A549 (cell line): ENCODE measurements around the gene ACTRT2. TPM values are rescaled to one million over a fixed set of nuclear protein-coding genes. Genes with fewer than 3 reads are reported as not detected.

Source experiments
- ATAC-seq, 2 experiments: fragments of 200-7000 bp in 1 of 2; fragments of >200 bp in 1 of 2; cut with Nextera tagmentation in 1 of 2; cut with Tn5 transposase in 1 of 2; 3 replicates each; pipeline versions ENCODE4 v1.8.0 to v1.9.1; 2018 to 2020; ENCODE audit warnings: mild to moderate bottlenecking in 1 of 2, moderate library complexity in 1 of 2
- CTCF ChIA-PET: fragments of 300-600 bp; sonication (Branson Sonifier 250); formaldehyde crosslinking; extraction: SDS; loops from one replicate; lab custom pipeline; 2021; ENCODE audit warnings: antibody characterized with exemption, inconsistent platforms; lab: Yijun Ruan, JAX
- POLR2A ChIA-PET: fragments of 350-600 bp; formaldehyde crosslinking; extraction: SDS; loops from one replicate; lab custom pipeline; 2021; ENCODE audit warnings: antibody characterized with exemption, inconsistent platforms; lab: Yijun Ruan, JAX
- DNase-seq, 2 experiments: peaks; one replicate each; pipeline versions ENCODE4 v3.0.0 to v3.0.0-alpha.2; 2011 to 2016; ENCODE audit warnings: low read depth in 1 of 2, low spot score in 1 of 2
- FAIRE-seq: peaks from 2 replicates; lab custom pipeline; 2011; peaks lifted over from hg19 to GRCh38; lab: Jason Lieb, UNC
- H3K27ac ChIP-seq, 2 experiments: fragments of >200 bp; sonication (Bioruptor Twin); formaldehyde crosslinking; 3 replicates each; pipeline ENCODE4 v1.5.1; 2016 to 2017
- H3K4me1 ChIP-seq: fragments of >200 bp; sonication (Bioruptor Twin); formaldehyde crosslinking; 3 replicates; pipeline ENCODE4 v1.6.1; 2016
- H3K4me2 ChIP-seq: fragments of >200 bp; sonication (Bioruptor Twin); formaldehyde crosslinking; 3 replicates; pipeline ENCODE4 v1.6.1; 2016
- H3K4me3 ChIP-seq: fragments of >200 bp; sonication (Bioruptor Twin); formaldehyde crosslinking; 3 replicates; pipeline ENCODE4 v1.5.1; 2016
- H3K9me3 ChIP-seq: fragments of >200 bp; sonication (Bioruptor Twin); formaldehyde crosslinking; 3 replicates; pipeline ENCODE4 v1.6.1; 2016
- BHLHE40 ChIP-seq: IDR thresholded peaks from 2 replicates; pipeline ENCODE4 v1.6.1; 2012; ENCODE audit warnings: low read depth, low read length, inconsistent platforms
- CBX8 ChIP-seq: fragments of 200-600 bp; sonication (generic); IDR thresholded peaks from 2 replicates; pipeline ENCODE4 v1.6.1; 2016
- CHD2 ChIP-seq: fragments of 150-350 bp; IDR thresholded peaks from 2 replicates; pipeline ENCODE4 v1.6.1; 2014; ENCODE audit warnings: low read length; ENCODE audit not compliant: partially characterized antibody
- CTCF ChIP-seq: fragments of >200 bp; sonication (Bioruptor Twin); formaldehyde crosslinking; IDR thresholded peaks from 3 replicates; pipeline ENCODE4 v1.5.1; 2016
- EHMT2 ChIP-seq: fragments of 200-600 bp; sonication (generic); IDR thresholded peaks from 2 replicates; pipeline ENCODE4 v1.6.1; 2016; ENCODE audit warnings: antibody characterized with exemption, low read depth, mild to moderate bottlenecking, moderate library complexity
- FOSB ChIP-seq: fragments of 250-450 bp; sonication (Bioruptor Pico); IDR thresholded peaks from 2 replicates; pipeline ENCODE4 v1.5.0; 2020; ENCODE audit warnings: mild to moderate bottlenecking, moderate library complexity
- FOSL2 ChIP-seq, 2 experiments: fragments of 450-650 bp in 1 of 2; fragments of >200 bp in 1 of 2; sonication (Bioruptor Twin) in 1 of 2; formaldehyde crosslinking; IDR thresholded peaks; 2 replicates each; pipeline versions ENCODE4 v1.5.0 to v1.6.1; 2016 to 2020; ENCODE audit warnings: mild to moderate bottlenecking in 1 of 2, moderate library complexity in 1 of 2
- GATA3 ChIP-seq: IDR thresholded peaks from 2 replicates; pipeline ENCODE4 v1.6.1; 2012; ENCODE audit warnings: borderline replicate concordance
- HEYL ChIP-seq: fragments of 250-450 bp; sonication (Bioruptor Pico); IDR thresholded peaks from 2 replicates; pipeline ENCODE4 v1.8.0; 2021; ENCODE audit warnings: mild to moderate bottlenecking, moderate library complexity
- HOXB13 ChIP-seq: fragments of 250-450 bp; sonication (Bioruptor Pico); IDR thresholded peaks from 2 replicates; pipeline ENCODE4 v1.5.0; 2020; ENCODE audit warnings: low read depth, mild to moderate bottlenecking, moderate library complexity
- MAFK ChIP-seq: fragments of 450-650 bp; IDR thresholded peaks from 2 replicates; pipeline ENCODE4 v1.6.1; 2014; ENCODE audit not compliant: partially characterized antibody
- MAZ ChIP-seq: fragments of 150-350 bp; IDR thresholded peaks from 2 replicates; pipeline ENCODE4 v1.6.1; 2014; ENCODE audit warnings: antibody characterized with exemption, low read depth, low read length, borderline replicate concordance
- NPAS2 ChIP-seq: fragments of 250-450 bp; sonication (Bioruptor Pico); IDR thresholded peaks from 2 replicates; pipeline ENCODE4 v1.8.0; 2022; ENCODE audit warnings: mild to moderate bottlenecking, moderate library complexity, borderline replicate concordance
- POLR2A ChIP-seq: IDR thresholded peaks from 2 replicates; pipeline ENCODE4 v1.6.1; 2012; ENCODE audit warnings: mild to moderate bottlenecking, low read length
- RCOR1 ChIP-seq: fragments of 150-350 bp; IDR thresholded peaks from 2 replicates; pipeline ENCODE4 v1.6.1; 2014; ENCODE audit warnings: antibody characterized with exemption, low read length, low read depth
- SREBF2 ChIP-seq: fragments of 450-650 bp; IDR thresholded peaks from 2 replicates; pipeline ENCODE4 v1.6.1; 2014; ENCODE audit warnings: mild to moderate bottlenecking, moderate library complexity
- TFCP2L1 ChIP-seq: fragments of 250-450 bp; sonication (Bioruptor Pico); IDR thresholded peaks from 2 replicates; pipeline ENCODE4 v1.5.0; 2021; ENCODE audit warnings: mild to moderate bottlenecking
- WGBS: methylation state at CpG from one replicate; pipeline ENCODE4 v1.1.6; 2017; ENCODE audit errors: missing lambda C conversion rate; 5-methylcytosine and 5-hydroxymethylcytosine counted together
- polyA plus RNA-seq, 4 experiments: library from polyadenylated mRNA; depleted of rRNA in 3 of 4; stranded (reverse); fragments of >200 nt; fragmentation: RNase III in 1 of 4; extraction: RNeasy Plus Mini Kit Qiagen cat#74134 plus additional on column Dnase treatment in 1 of 4; gene quantifications; 2 replicates in 3 of 4; 3 replicates in 1 of 4; pipeline ENCODE4 v1.2.3, GENCODE V29; 2011 to 2017
- TF ChIP-seq, protein P1 (sequence below): fragments of 200-600 bp; sonication (generic); IDR thresholded peaks from 2 replicates; pipeline ENCODE4 v1.6.1; 2016; ENCODE audit warnings: antibody characterized with exemption, mild to moderate bottlenecking, moderate library complexity
- TF ChIP-seq, protein P2 (sequence below): IDR thresholded peaks from 2 replicates; pipeline ENCODE4 v1.6.1; 2012

Gene ACTRT2
- polyA plus RNA-seq, 2 of the 4 experiments (the other 2 are of a cell fraction) = not detected

- 3% methylated on average over 6 of the region's 28 CpGs for WGBS
- POLR2A ChIA-PET = no interaction called here
Observed at GRCh38 chr1:3021801-3022401, 634 bp downstream of the ACTRT2 start.

GRCh38 chr1:3022511-3022973, 1.3 kb downstream of the ACTRT2 start:
- H3K4me1 ChIP-seq = no peaks in the 10 kb centered on the region
- H3K9me3 ChIP-seq = no peaks in the 10 kb centered on the region
- no peak overlapping the region for H3K4me3 ChIP-seq
- no peak overlapping the region for H3K27ac ChIP-seq
- CTCF ChIA-PET = interaction anchor here (1.5 to 1.6 kb wide), 2 partner anchors 9 to 11 kb away, joined by 4 to 6 read pairs; no protein-coding TSS in a partner anchor
- FAIRE-seq (no peak), ATAC-seq (no peak)
- POLR2A ChIA-PET = no interaction called here
- WGBS = 41% methylated on average over 5 of the region's 18 CpGs
- TF ChIP-seq CTCF (no peak), FOSL2 (IDR thresholded peaks at IDR 0.05) (no peak), FOSL2 (CRISPR knock-in tag; IDR thresholded peaks at IDR 0.05) (no peak), GATA3 (no peak), BHLHE40 (no peak), RCOR1 (no peak), MAZ (no peak), SREBF2 (no peak), CBX8 (no peak), EHMT2 (no peak), POLR2A (no peak), HEYL (no peak), CHD2 (no peak), NPAS2 (CRISPR knock-in tag) (no peak)
- TF ChIP-seq, protein P1, sequence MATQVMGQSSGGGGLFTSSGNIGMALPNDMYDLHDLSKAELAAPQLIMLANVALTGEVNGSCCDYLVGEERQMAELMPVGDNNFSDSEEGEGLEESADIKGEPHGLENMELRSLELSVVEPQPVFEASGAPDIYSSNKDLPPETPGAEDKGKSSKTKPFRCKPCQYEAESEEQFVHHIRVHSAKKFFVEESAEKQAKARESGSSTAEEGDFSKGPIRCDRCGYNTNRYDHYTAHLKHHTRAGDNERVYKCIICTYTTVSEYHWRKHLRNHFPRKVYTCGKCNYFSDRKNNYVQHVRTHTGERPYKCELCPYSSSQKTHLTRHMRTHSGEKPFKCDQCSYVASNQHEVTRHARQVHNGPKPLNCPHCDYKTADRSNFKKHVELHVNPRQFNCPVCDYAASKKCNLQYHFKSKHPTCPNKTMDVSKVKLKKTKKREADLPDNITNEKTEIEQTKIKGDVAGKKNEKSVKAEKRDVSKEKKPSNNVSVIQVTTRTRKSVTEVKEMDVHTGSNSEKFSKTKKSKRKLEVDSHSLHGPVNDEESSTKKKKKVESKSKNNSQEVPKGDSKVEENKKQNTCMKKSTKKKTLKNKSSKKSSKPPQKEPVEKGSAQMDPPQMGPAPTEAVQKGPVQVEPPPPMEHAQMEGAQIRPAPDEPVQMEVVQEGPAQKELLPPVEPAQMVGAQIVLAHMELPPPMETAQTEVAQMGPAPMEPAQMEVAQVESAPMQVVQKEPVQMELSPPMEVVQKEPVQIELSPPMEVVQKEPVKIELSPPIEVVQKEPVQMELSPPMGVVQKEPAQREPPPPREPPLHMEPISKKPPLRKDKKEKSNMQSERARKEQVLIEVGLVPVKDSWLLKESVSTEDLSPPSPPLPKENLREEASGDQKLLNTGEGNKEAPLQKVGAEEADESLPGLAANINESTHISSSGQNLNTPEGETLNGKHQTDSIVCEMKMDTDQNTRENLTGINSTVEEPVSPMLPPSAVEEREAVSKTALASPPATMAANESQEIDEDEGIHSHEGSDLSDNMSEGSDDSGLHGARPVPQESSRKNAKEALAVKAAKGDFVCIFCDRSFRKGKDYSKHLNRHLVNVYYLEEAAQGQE = no peak
- TF ChIP-seq, protein P2, sequence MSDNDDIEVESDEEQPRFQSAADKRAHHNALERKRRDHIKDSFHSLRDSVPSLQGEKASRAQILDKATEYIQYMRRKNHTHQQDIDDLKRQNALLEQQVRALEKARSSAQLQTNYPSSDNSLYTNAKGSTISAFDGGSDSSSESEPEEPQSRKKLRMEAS = no peak
- TF ChIP-seq, all 56 proteins: peak for 0
- no peak overlapping the region for H3K4me2 ChIP-seq
- DNase-seq = no peak

More at GRCh38 chr1:3021801-3022401, 634 bp downstream of the ACTRT2 start:
- DNase-seq (no peak), ATAC-seq (no peak), FAIRE-seq (no peak)
- H3K4me3 ChIP-seq = no peak overlapping the region
- TF ChIP-seq TFCP2L1 (no peak), MAFK (no peak), EHMT2 (no peak), HOXB13 (CRISPR knock-in tag) (no peak), RCOR1 (no peak), FOSB (CRISPR knock-in tag) (no peak)
- TF ChIP-seq, protein P2 = no peak
- H3K27ac ChIP-seq = no peak overlapping the region
- H3K9me3 ChIP-seq = no peaks in the 10 kb centered on the region
- H3K4me2 ChIP-seq = no peak overlapping the region
- H3K4me1 ChIP-seq = no peaks in the 10 kb centered on the region
- CTCF ChIA-PET = interaction anchor here (1.5 to 1.6 kb wide), 2 partner anchors 9 to 12 kb away, joined by 4 to 6 read pairs; no protein-coding TSS in a partner anchor
